Astrocyte (in vitro differentiated cells and primary cell): ENCODE results near the gene SRI. TPM values are rescaled to one million over a fixed set of nuclear protein-coding genes. Genes with fewer than 3 reads are reported as not detected.

Source experiments
- DNase-seq: peaks from one replicate; pipeline ENCODE4 v3.0.0-alpha.2; 2010; ENCODE audit warnings: low read depth
- FAIRE-seq: peaks from 2 replicates; lab custom pipeline; 2011; peaks lifted over from hg19 to GRCh38; lab: Jason Lieb, UNC
- H2AFZ ChIP-seq: 2 replicates; pipeline ENCODE4 v1.6.0; 2012; ENCODE audit warnings: low read depth, low read length, inconsistent platforms
- H3K27ac ChIP-seq: 2 replicates; pipeline ENCODE4 v1.5.1; 2011; ENCODE audit warnings: low read depth, low read length, inconsistent platforms
- H3K27me3 ChIP-seq: 2 replicates; pipeline ENCODE4 v1.6.0; 2011; ENCODE audit warnings: low read length, inconsistent platforms; ENCODE audit not compliant: insufficient read depth
- H3K36me3 ChIP-seq: 2 replicates; pipeline ENCODE4 v1.5.1; 2011; ENCODE audit warnings: low read length, inconsistent platforms; ENCODE audit not compliant: insufficient read depth
- H3K4me1 ChIP-seq: 2 replicates; pipeline ENCODE4 v1.5.1; 2011; ENCODE audit warnings: low read length, inconsistent platforms; ENCODE audit not compliant: insufficient read depth
- H3K4me2 ChIP-seq: 2 replicates; pipeline ENCODE4 v1.6.0; 2012; ENCODE audit warnings: low read length, inconsistent platforms
- H3K4me3 ChIP-seq: 2 replicates; pipeline ENCODE4 v1.5.1; 2011; ENCODE audit warnings: low read depth, mild to moderate bottlenecking, low read length, inconsistent platforms; ENCODE audit not compliant: insufficient read depth
- H3K79me2 ChIP-seq: 2 replicates; pipeline ENCODE4 v1.6.0; 2012; ENCODE audit warnings: mild to moderate bottlenecking, low read length, inconsistent platforms; ENCODE audit not compliant: insufficient read depth
- H3K9ac ChIP-seq: 2 replicates; pipeline ENCODE4 v1.6.0; 2012; ENCODE audit warnings: mild to moderate bottlenecking, low read length, inconsistent platforms
- H3K9me3 ChIP-seq: 2 replicates; pipeline ENCODE4 v1.5.1; 2012; ENCODE audit warnings: low read depth, mild to moderate bottlenecking, low read length, inconsistent platforms; ENCODE audit not compliant: insufficient read depth
- H4K20me1 ChIP-seq: 2 replicates; pipeline ENCODE4 v1.6.0; 2012; ENCODE audit warnings: low read length, inconsistent platforms; ENCODE audit not compliant: insufficient read depth
- H3K27ac Mint-ChIP-seq: one replicate; pipeline ENCODE4 v1.8.0; 2021; ENCODE audit warnings: mild to moderate bottlenecking, mixed read lengths; ENCODE audit not compliant: unreplicated experiment
- H3K27me3 Mint-ChIP-seq: one replicate; pipeline ENCODE4 v1.8.0; 2021; ENCODE audit warnings: low read depth, mixed read lengths; ENCODE audit not compliant: unreplicated experiment
- H3K36me3 Mint-ChIP-seq: one replicate; pipeline ENCODE4 v1.8.0; 2021; ENCODE audit warnings: low read depth, mixed read lengths; ENCODE audit not compliant: unreplicated experiment
- H3K4me1 Mint-ChIP-seq: one replicate; pipeline ENCODE4 v1.8.0; 2021; ENCODE audit warnings: low read depth, mixed read lengths; ENCODE audit not compliant: unreplicated experiment
- H3K4me3 Mint-ChIP-seq: one replicate; pipeline ENCODE4 v1.8.0; 2021; ENCODE audit warnings: mild to moderate bottlenecking, moderate library complexity, mixed read lengths; ENCODE audit not compliant: unreplicated experiment
- H3K9me3 Mint-ChIP-seq: one replicate; pipeline ENCODE4 v1.8.0; 2021; ENCODE audit warnings: mild to moderate bottlenecking, mixed read lengths; ENCODE audit not compliant: unreplicated experiment
- EZH2 ChIP-seq: IDR thresholded peaks from 2 replicates; pipeline ENCODE4 v1.6.1; 2012; ENCODE audit warnings: mild to moderate bottlenecking, low read length, inconsistent platforms; ENCODE audit not compliant: insufficient read depth
- total RNA-seq: library from RNA; stranded (reverse); gene quantifications from 2 replicates; pipeline ENCODE4 v1.2.1, GENCODE V29; 2021
- TF ChIP-seq, protein P1 (sequence below): IDR thresholded peaks from 2 replicates; pipeline ENCODE4 v1.5.1; 2011; ENCODE audit warnings: low read depth, mild to moderate bottlenecking, inconsistent platforms, low read length, moderate library complexity; ENCODE audit not compliant: insufficient read depth

SRI gene
- total RNA-seq, 1 donor from 2014 or later: 139 TPM

- Histone ChIP-seq H3K9ac (no peak overlapping the region), H3K79me2 (no peaks in the 10 kb centered on the region), H2AFZ (no peak overlapping the region), H3K4me3 (no peak overlapping the region), H3K4me2 (no peak overlapping the region), H4K20me1 (no peaks in the 10 kb centered on the region), H3K27me3 (no peaks in the 10 kb centered on the region), H3K36me3 (no peaks in the 10 kb centered on the region), H3K9me3 (no peaks in the 10 kb centered on the region), H3K27ac (no peak overlapping the region), H3K4me1 (no peaks in the 10 kb centered on the region)
- DNase-seq (no peak), FAIRE-seq (no peak)
- TF ChIP-seq, protein P1, sequence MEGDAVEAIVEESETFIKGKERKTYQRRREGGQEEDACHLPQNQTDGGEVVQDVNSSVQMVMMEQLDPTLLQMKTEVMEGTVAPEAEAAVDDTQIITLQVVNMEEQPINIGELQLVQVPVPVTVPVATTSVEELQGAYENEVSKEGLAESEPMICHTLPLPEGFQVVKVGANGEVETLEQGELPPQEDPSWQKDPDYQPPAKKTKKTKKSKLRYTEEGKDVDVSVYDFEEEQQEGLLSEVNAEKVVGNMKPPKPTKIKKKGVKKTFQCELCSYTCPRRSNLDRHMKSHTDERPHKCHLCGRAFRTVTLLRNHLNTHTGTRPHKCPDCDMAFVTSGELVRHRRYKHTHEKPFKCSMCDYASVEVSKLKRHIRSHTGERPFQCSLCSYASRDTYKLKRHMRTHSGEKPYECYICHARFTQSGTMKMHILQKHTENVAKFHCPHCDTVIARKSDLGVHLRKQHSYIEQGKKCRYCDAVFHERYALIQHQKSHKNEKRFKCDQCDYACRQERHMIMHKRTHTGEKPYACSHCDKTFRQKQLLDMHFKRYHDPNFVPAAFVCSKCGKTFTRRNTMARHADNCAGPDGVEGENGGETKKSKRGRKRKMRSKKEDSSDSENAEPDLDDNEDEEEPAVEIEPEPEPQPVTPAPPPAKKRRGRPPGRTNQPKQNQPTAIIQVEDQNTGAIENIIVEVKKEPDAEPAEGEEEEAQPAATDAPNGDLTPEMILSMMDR: no peak
- TF ChIP-seq EZH2: no peak
- H3K27ac Mint-ChIP-seq: no peak overlapping the region
- peaks cover 5% of the 10 kb centered on the region for H3K9me3 Mint-ChIP-seq
- peaks cover 3% of the 10 kb centered on the region for H3K36me3 Mint-ChIP-seq
- H3K27me3 Mint-ChIP-seq: no peaks in the 10 kb centered on the region
- H3K4me3 Mint-ChIP-seq: no peak overlapping the region
- H3K4me1 Mint-ChIP-seq: no peaks in the 10 kb centered on the region
These were observed 64.1 kb downstream of the SRI start for GRCh38 chr7:88155756-88156155.

Other genes with a start within 250 kb of the SRI start
- gene STEAP4, start 86.9 kb upstream of the SRI start, total RNA-seq: not detected in 2 replicates